HG03469 (cell line): Measurements from ENCODE around the gene FBF1.
"Not testable (repeated sequence)": the region's sequence is repeated elsewhere in the genome, so short reads cannot be mapped to it uniquely, and the experiment has no call there.

ENCODE experiments used
- ATAC-seq: cut with Tn5 transposase; IDR thresholded peaks from one replicate; pipeline ENCODE4 v1.9.1; 2021; ENCODE audit warnings: mild to moderate bottlenecking, moderate library complexity, moderate number of reproducible peaks; ENCODE audit not compliant: unreplicated experiment

Gene FBF1

GRCh38 chr17:75897160-75898019, 43.5 kb downstream of the FBF1 start:
- ATAC-seq = no peak

- ATAC-seq = no peak
Observed at GRCh38 chr17:75896415-75897159, 44.3 kb downstream of the FBF1 start, which contains the start of gene TRIM65. Gene TRIM65 (minus strand): TSS chr17:75896951. CDS start chr17:75896937, 14 bp downstream.

- no peak for ATAC-seq
Observed at GRCh38 chr17:75895370-75896155, 45.3 kb downstream of the FBF1 start.

GRCh38 chr17:75894049-75894733, 46.7 kb downstream of the FBF1 start:
- ATAC-seq = no peak

- no peak for ATAC-seq
Observed at GRCh38 chr17:75893305-75894048, 47.4 kb downstream of the FBF1 start.

GRCh38 chr17:75892556-75893224, 48.2 kb downstream of the FBF1 start:
- ATAC-seq = no peak

GRCh38 chr17:75891605-75892555, 49.0 kb downstream of the FBF1 start:
- no peak for ATAC-seq

- ATAC-seq = no peak
Observed at GRCh38 chr17:75891022-75891604, 49.7 kb downstream of the FBF1 start.

GRCh38 chr17:75889454-75889853, 51.4 kb downstream of the FBF1 start:
- no peak for ATAC-seq

- ATAC-seq = no peak
Observed at GRCh38 chr17:75888484-75888883, 52.4 kb downstream of the FBF1 start.

GRCh38 chr17:75885860-75886259, 55.0 kb downstream of the FBF1 start:
- not testable (repeated sequence) for ATAC-seq

GRCh38 chr17:75885431-75885830, 55.4 kb downstream of the FBF1 start:
- no peak for ATAC-seq

- ATAC-seq = no peak
Observed at GRCh38 chr17:75881678-75882454, 59.0 kb downstream of the FBF1 start.

- no peak for ATAC-seq
Observed at GRCh38 chr17:75880266-75880665, 60.6 kb downstream of the FBF1 start.

GRCh38 chr17:75878174-75878998, 62.5 kb downstream of the FBF1 start, which contains the start of gene TRIM47:
Gene TRIM47 (minus strand): TSS chr17:75878581. CDS start chr17:75878548, 33 bp downstream.
- ATAC-seq = no peak

GRCh38 chr17:75877752-75878173, 63.1 kb downstream of the FBF1 start:
- no peak for ATAC-seq
